Measurements from ENCODE around the gene SIGLEC9. TPM values are rescaled to one million over a fixed set of nuclear protein-coding genes. Genes with fewer than 3 reads are reported as not detected.

SIGLEC9 gene
- total and polyA plus RNA-seq, 2 of the 8 experiments (the other 6 are each of a cell fraction or from before 2014, with no cell fraction given): not detected

- WGBS, 2 experiments (ENCODE audit: extremely low coverage in 1 of 2, insufficient coverage in 1 of 2, insufficient read length in 1 of 2, insufficient replicate concordance in 2 of 2, low coverage in 1 of 2, low lambda C conversion rate in 2 of 2, missing lambda C conversion rate in 1 of 2): 93% methylated on average over 5 of the region's 5 CpGs; no CpG with 5 or more reads in 1 of the 2 experiments
- no peaks in the 10 kb centered on the region for H3K27me3 ChIP-seq (replicated peaks in 1 of 4; ENCODE audit: control insufficient read depth in 3 of 4, extremely low read depth in 1 of 4, insufficient read depth in 3 of 4, low read length in 3 of 4)
- H4K5ac ChIP-seq (ENCODE audit: insufficient read length, low read depth, low read length): no peak overlapping the region
- H3K56ac ChIP-seq (replicated peaks; ENCODE audit: insufficient read length, low read depth, low read length): no peak overlapping the region
- H3K4me2 ChIP-seq (ENCODE audit: insufficient read depth in 1 of 2, low read depth in 2 of 2, low read length in 2 of 2): no peak overlapping the region
- no peak for TF ChIP-seq SAP30 (IDR thresholded peaks at IDR 0.05; ENCODE audit: insufficient read depth, insufficient replicate concordance, low read length)
- TF ChIP-seq RXRA (IDR thresholded peaks at IDR 0.05; ENCODE audit: insufficient read depth, low read depth, low read length): no peak
- no peak for TF ChIP-seq TAF7 (optimal IDR thresholded peaks at IDR 0.05; ENCODE audit: borderline replicate concordance, low read depth, low read length)
- no peak for TF ChIP-seq JUN (IDR thresholded peaks at IDR 0.05; ENCODE audit: low read depth, low read length)
- TF ChIP-seq ATF3 (IDR thresholded peaks at IDR 0.05; ENCODE audit: insufficient read depth, low read depth, low read length): no peak
- TF ChIP-seq SUZ12 (IDR thresholded peaks at IDR 0.05; ENCODE audit: low read length): no peak
- no peak overlapping the region for H2BK120ac ChIP-seq (replicated peaks; ENCODE audit: low read depth, low read length)
- H2AK5ac ChIP-seq (ENCODE audit: low read depth, low read length): no peak overlapping the region
- no peak overlapping the region for H2AFZ ChIP-seq (ENCODE audit: low read length)
- no peaks in the 10 kb centered on the region for H3K79me1 ChIP-seq (ENCODE audit: low read depth, low read length)
- no peaks in the 10 kb centered on the region for H3K36me3 ChIP-seq (ENCODE audit: control insufficient read depth in 2 of 4, insufficient read depth in 4 of 4, low read length in 3 of 4)
- H2BK15ac ChIP-seq (ENCODE audit: low read length): no peak overlapping the region
- POLR2A ChIA-PET (ENCODE audit: partially characterized antibody): interaction anchor here (0.7 kb wide), 1 partner anchor 12 kb away, joined by 3 read pairs; no protein-coding TSS in a partner anchor
- H3K18ac ChIP-seq (ENCODE audit: extremely low read depth, low read length): no peak overlapping the region
- CTCF ChIA-PET (ENCODE audit: partially characterized antibody): interaction anchor here (0.8 to 2.0 kb wide), 6 partner anchors 19 to 154 kb away, joined by 3 to 11 read pairs (median 4); no protein-coding TSS in a partner anchor
- H4K8ac ChIP-seq (ENCODE audit: extremely low read depth, insufficient read depth, low read length): no peak overlapping the region
- no peak overlapping the region for H3K9ac ChIP-seq (replicated peaks in 1 of 4; ENCODE audit: extremely low read depth in 1 of 4, low read depth in 3 of 4, low read length in 3 of 4)
- DNase-seq (ENCODE audit: low read depth in 1 of 2, low spot score in 2 of 2): no peak
- no peak overlapping the region for H3K4ac ChIP-seq (replicated peaks; ENCODE audit: insufficient read length, low read depth, low read length)
- no peaks in the 10 kb centered on the region for H4K20me1 ChIP-seq (replicated peaks in 1 of 2; ENCODE audit: control insufficient read depth in 1 of 2, insufficient read depth in 2 of 2, low read length in 2 of 2)
- no peak overlapping the region for H2BK20ac ChIP-seq (ENCODE audit: low read length)
- no peak overlapping the region for H3K27ac ChIP-seq (ENCODE audit: low read depth, low read length)
- H3K14ac ChIP-seq (ENCODE audit: insufficient read length): no peak overlapping the region
- peaks cover 2 to 4% (median 2%) of the 10 kb centered on the region in 4 experiments; a peak in 4 of 7 replicates for H3K4me1 ChIP-seq (replicated peaks in 1 of 4; ENCODE audit: control insufficient read depth in 3 of 4, insufficient read depth in 4 of 4, low read length in 3 of 4)
- H2BK5ac ChIP-seq (ENCODE audit: low read depth, low read length): no peak overlapping the region
- no peak for FAIRE-seq
- H3K23ac ChIP-seq (ENCODE audit: insufficient read length): no peak overlapping the region
- peaks cover 0 to 3% of the 10 kb centered on the region in 2 experiments; a peak in 1 of 4 replicates for H3K9me3 ChIP-seq (ENCODE audit: insufficient read depth in 2 of 2, low read depth in 1 of 2, low read length in 1 of 2)
- H2BK12ac ChIP-seq (ENCODE audit: low read depth, low read length): no peak overlapping the region
- no peak overlapping the region for H3K4me3 ChIP-seq (ENCODE audit: extremely low read depth in 1 of 4, insufficient read depth in 2 of 4, low read depth in 3 of 4, low read length in 4 of 4)
- H3K79me2 ChIP-seq (ENCODE audit: control insufficient read depth in 1 of 2, insufficient read depth in 2 of 2, low read length in 2 of 2): no peaks in the 10 kb centered on the region
- H3K23me2 ChIP-seq (ENCODE audit: low read depth, low read length): no peaks in the 10 kb centered on the region
- no peak overlapping the region for H4K91ac ChIP-seq (replicated peaks; ENCODE audit: insufficient read length, low read length)
Measured at GRCh38 chr19:51075998-51076397, 48.7 kb upstream of the SIGLEC9 start.

Measured in H1 (cell line).